Measurements from ENCODE around the gene PPP3R2.
A peak's percentile ranks its signal among the peaks of the same experiment; 100 is the strongest.
"Not testable (repeated sequence)": the region's sequence is repeated elsewhere in the genome, so short reads cannot be mapped to it uniquely, and the experiment has no call there.

Gene PPP3R2

GRCh38 chr9:101587332-101588043, 7.3 kb downstream of the PPP3R2 start:
- DNase-seq = no peak

DNA sequence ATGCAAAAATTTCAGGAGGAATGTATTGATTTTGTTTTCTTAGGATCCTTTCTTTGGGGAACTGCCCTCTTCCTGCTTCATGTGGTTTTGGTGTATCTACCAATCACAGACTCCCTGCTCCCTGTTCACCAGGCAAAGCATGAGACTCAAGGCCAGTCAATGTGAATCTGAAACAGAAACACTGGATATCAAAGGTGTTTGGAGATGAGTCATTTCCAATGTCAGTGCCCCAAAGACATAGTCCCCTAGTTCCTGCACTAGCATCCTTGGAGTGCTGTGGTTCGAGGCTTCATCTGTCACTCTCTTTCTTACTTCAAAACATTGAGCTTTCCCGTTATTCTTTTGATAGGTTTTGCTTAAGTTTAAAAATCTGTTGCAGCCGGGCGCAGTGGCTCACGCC, 8.1 kb downstream of the PPP3R2 start:
- DNase-seq = peak; percentile 33 to 41

- peak; percentile 92 to 93 for DNase-seq
Measured at GRCh38 chr9:101585740-101586139, 9.0 kb downstream of the PPP3R2 start.

GRCh38 chr9:101582553-101582952, 12.2 kb downstream of the PPP3R2 start:
- no peak for DNase-seq

- peak; percentile 82 to 84 for DNase-seq
Measured at GRCh38 chr9:101579711-101580545, 14.8 kb downstream of the PPP3R2 start.

GRCh38 chr9:101578378-101578777, 16.4 kb downstream of the PPP3R2 start:
- DNase-seq = peak in 1 of 2 donors; percentile 13

- DNase-seq = no peak
Measured at GRCh38 chr9:101574731-101575333, 19.9 kb downstream of the PPP3R2 start.

- no peak for DNase-seq
Measured at GRCh38 chr9:101572316-101572715, 22.5 kb downstream of the PPP3R2 start.

DNA sequence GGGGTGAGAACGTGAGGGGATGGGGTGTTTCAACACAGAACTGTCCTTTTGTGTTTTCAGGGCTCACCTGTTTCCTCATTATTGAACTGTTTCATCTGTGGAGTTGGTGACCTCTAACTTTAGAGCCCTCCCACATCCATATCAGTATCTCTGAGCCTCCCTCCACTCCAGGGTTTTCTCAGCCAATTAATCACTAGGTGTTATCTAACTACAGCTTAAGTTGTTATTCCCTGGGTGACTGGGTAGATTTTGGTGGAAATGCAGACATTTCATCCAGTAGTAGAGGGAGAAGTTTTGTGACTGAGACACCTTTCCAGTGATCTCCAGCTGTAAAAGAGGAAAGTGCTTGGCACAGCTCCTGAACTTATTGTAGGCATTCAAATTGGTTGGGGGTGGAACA, 23.7 kb downstream of the PPP3R2 start:
- DNase-seq = no peak

- DNase-seq = no peak
Measured at GRCh38 chr9:101569741-101570501, 24.8 kb downstream of the PPP3R2 start.

DNA sequence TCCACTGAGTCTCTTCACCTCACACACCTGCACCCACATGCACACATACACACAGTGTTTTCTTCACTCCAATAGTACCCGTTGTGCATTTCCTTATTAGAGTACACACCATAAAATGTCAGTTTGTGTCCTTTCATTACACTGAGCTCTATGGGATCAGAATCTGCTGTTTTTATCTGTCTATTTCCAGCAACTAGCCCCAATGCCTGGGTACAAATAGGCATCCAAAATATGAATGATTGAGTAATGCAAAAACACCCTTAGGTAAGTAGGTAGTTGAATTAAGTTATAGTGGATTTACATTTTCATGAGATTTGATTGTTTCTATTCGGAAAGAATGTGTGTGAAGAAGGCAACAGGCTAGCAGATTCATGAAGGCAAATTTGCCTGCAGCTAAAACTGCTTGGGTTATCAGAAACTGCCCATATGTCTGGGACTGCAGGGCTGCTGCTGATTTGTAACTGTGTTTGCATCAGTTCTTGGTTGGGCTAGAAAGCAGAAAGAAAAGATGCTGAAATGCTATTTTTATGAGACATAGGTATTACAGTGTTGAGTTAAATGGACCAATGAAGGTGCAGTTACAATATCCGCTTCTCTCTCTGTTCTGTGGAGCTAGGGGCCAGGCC, 26.9 kb downstream of the PPP3R2 start:
- no peak for DNase-seq

GRCh38 chr9:101566904-101567724, 27.7 kb downstream of the PPP3R2 start:
- DNase-seq = peak; percentile 10 to 15

- no peak for DNase-seq
Measured at GRCh38 chr9:101564252-101564651, 30.5 kb downstream of the PPP3R2 start.

- DNase-seq = no peak
Measured at GRCh38 chr9:101562966-101563365, 31.8 kb downstream of the PPP3R2 start.

DNA sequence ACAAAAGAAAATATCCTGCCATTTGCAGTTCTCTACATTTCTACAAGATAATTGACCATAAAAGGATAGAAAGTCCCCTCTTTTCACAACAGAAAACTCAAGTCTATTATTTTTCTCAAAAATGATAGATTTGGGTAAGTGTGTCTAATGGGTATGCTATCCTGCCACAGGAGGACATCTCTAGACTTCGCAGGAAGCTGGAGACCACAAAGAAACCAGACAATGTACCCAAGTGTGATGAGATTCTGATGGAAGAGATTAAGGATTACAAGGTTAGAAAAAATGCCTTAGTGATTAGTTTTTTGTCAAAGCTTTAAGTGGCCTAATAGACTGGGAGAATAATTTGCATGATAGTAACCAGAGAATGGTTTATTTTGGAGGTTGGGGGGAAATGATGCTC, 33.0 kb downstream of the PPP3R2 start:
- no peak for DNase-seq

DNA sequence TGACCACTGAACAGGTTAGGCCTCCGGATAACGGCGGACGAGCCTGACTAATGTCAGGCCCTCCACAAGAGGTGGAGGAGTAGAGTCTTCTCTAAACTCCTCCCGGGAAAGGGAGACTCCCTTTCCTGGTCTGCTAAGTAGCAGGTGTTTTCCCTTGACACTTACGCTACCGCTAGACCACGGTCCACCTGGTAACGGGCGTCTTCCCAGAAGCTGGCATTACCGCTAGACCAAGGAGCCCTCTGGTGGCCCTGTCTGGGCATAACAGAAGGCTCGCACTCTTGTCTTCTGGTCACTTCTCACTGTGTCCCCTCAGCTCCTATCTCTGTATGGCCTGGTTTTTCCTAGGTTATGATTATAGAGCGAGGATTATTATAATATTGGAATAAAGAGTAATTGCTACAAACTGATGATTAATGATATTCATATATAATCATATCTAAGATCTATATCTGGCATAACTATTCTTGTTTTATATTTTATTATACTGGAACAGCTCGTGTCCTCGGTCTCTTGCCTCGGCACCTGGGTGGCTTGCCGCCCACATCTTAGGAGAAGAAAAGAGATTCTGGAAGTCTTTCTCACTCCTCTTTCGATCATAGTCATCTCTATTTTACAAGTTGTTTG, 45.2 kb downstream of the PPP3R2 start:
- not testable (repeated sequence) for DNase-seq

GRCh38 chr9:101543098-101543735, 51.6 kb downstream of the PPP3R2 start:
- DNase-seq = no peak

All from inflammatory macrophage (primary cell).